Panc1 (cell line): ENCODE results near the gene CHDH. TPM values are rescaled to one million over a fixed set of nuclear protein-coding genes. Genes with fewer than 3 reads are reported as not detected.

Source experiments
- ATAC-seq: fragments of 200-7000 bp; cut with Tn5 transposase; 2 replicates; pipeline ENCODE4 v1.9.1; 2020; ENCODE audit warnings: mild to moderate bottlenecking, moderate library complexity
- BruUV-seq: library from RNA; stranded (reverse); fragments of 400-500 nt; replicated peaks from 2 replicates; lab custom pipeline; 2021; lab: Mats Ljungman, UMichigan
- CTCF ChIA-PET: fragments of 300-600 bp; sonication (Branson Sonifier 250); formaldehyde crosslinking; loops from one replicate; lab custom pipeline; 2022; ENCODE audit warnings: antibody characterized with exemption; lab: Charles Lee
- POLR2A ChIA-PET: fragments of 300-600 bp; sonication (Branson Sonifier 250); formaldehyde crosslinking; loops from one replicate; lab custom pipeline; 2022; ENCODE audit warnings: antibody characterized with exemption; lab: Charles Lee
- DNase-seq: peaks from one replicate; pipeline ENCODE4 v3.0.0-alpha.2; 2010; ENCODE audit warnings: low read depth, low spot score
- H3K27ac ChIP-seq: 2 replicates; pipeline ENCODE4 v1.5.1; 2011; ENCODE audit warnings: mild to moderate bottlenecking, low read length, inconsistent platforms
- H3K27me3 ChIP-seq: fragments of 200-500 bp; sonication (Bioruptor generic); 2 replicates; pipeline ENCODE4 v1.6.0; 2014; ENCODE audit warnings: low read length, inconsistent platforms; ENCODE audit not compliant: control insufficient read depth, insufficient read depth
- H3K36me3 ChIP-seq: fragments of 200-500 bp; sonication (Bioruptor generic); 2 replicates; pipeline ENCODE4 v1.5.1; 2014; ENCODE audit warnings: inconsistent platforms, mild to moderate bottlenecking, low read length, moderate library complexity; ENCODE audit not compliant: control insufficient read depth, insufficient read depth
- H3K4me1 ChIP-seq: 2 replicates; pipeline ENCODE4 v1.5.1; 2011; ENCODE audit warnings: inconsistent platforms, mild to moderate bottlenecking, low read length, moderate library complexity; ENCODE audit not compliant: control insufficient read depth, insufficient read depth
- H3K4me3 ChIP-seq, 2 experiments: 2 replicates each; pipeline ENCODE4 v1.5.1; 2011 to 2012; ENCODE audit warnings: low read depth in 2 of 2, low read length in 2 of 2, mild to moderate bottlenecking in 2 of 2, inconsistent platforms in 1 of 2, moderate library complexity in 1 of 2
- H3K9me3 ChIP-seq: fragments of 200-500 bp; sonication (Bioruptor generic); 2 replicates; pipeline ENCODE4 v1.5.1; 2014; ENCODE audit warnings: low read depth, mild to moderate bottlenecking, inconsistent platforms, low read length, moderate library complexity; ENCODE audit not compliant: control insufficient read depth, insufficient read depth
- POLR2AphosphoS5 ChIP-seq: IDR thresholded peaks from 2 replicates; pipeline ENCODE4 v1.6.1; 2012; ENCODE audit warnings: mild to moderate bottlenecking, low read depth, low read length, moderate library complexity
- SIN3A ChIP-seq: IDR thresholded peaks from 2 replicates; pipeline ENCODE4 v1.6.1; 2012; ENCODE audit warnings: low read depth, mild to moderate bottlenecking, low read length, moderate library complexity, borderline replicate concordance; ENCODE audit not compliant: insufficient read depth
- TCF7L2 ChIP-seq: IDR thresholded peaks from 2 replicates; pipeline ENCODE4 v1.6.1; 2011; ENCODE audit warnings: mild to moderate bottlenecking, low read depth, low read length, inconsistent platforms
- in situ Hi-C: cut with HindIII; loops from 2 replicates; pipeline ENCODE4 v1.10.0; 2016; ENCODE audit warnings: low sequenced_read_pairs, low pct_unique_long_range_greater_than_20kb
- intact Hi-C: fragments of 100-400 bp; cut with micrococcal nuclease; formaldehyde crosslinking; loops from one replicate; pipeline ENCODE4 v1.10.0; 2022; ENCODE audit not compliant: unreplicated experiment
- total RNA-seq: library from RNA; stranded (reverse); gene quantifications from one replicate; pipeline ENCODE4 v1.2.1, GENCODE V29; 2021; ENCODE audit not compliant: unreplicated experiment
- TF ChIP-seq, protein P1 (sequence below): fragments of 450-650 bp; IDR thresholded peaks from 2 replicates; pipeline ENCODE4 v1.5.1; 2017; ENCODE audit warnings: mild to moderate bottlenecking
- TF ChIP-seq, protein P2 (sequence below), 2 experiments: IDR thresholded peaks; 2 replicates each; pipeline ENCODE4 v1.6.1; 2011 to 2012; ENCODE audit warnings: low read depth in 2 of 2, control low read depth in 1 of 2, low read length in 1 of 2, mild to moderate bottlenecking in 1 of 2, moderate library complexity in 1 of 2; ENCODE audit not compliant: insufficient read depth in 1 of 2

CHDH gene
- total RNA-seq, 1 experiment from 2014 or later, result 24.1 TPM

DNA sequence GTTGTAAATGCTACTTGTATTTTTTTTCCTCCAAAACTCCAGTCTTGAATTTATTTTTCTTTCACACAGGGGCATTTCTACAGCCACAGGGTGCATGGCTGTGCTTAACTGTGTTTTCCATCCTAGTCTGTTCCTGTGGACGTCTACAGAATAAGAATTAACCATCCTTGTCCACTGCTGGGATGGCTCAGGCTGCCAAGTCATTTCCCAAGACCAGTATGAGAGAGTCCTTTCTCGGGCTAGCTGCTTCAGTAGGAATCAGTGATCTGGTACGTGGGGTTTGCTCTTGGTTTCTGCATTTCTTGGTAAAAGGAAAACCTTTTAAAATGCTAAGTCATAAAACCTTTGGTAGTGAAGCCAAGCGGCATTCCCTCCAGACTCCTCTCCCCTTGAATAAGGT, 29.8 kb downstream of the CHDH start:
- CTCF ChIA-PET, result no interaction called here

DNA sequence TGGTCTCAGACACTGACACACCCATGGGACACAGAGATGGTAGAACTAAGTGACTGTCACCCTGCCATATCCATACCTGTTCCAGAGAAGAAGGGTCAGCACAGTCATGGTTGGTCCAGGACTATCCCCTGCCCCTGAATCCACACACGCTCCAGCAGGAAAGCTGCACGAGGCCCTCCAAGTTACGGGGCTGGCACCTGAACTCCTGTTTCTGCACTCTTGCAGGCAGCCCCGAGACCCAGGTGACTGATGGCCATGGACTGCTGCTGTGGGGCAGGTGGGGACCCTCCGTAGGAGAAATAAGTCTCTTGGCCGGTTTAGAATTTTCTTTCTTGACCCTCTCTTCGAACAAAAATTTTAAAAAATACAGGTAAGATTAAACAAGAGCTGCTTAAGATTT, 30.6 kb downstream of the CHDH start:
- Histone ChIP-seq H3K27ac (no peak overlapping the region), H3K4me1 (no peaks in the 10 kb centered on the region), H3K9me3 (no peaks in the 10 kb centered on the region), H3K4me3 (no peak overlapping the region), H3K27me3 (no peaks in the 10 kb centered on the region), H3K36me3 (peaks cover 2% of the 10 kb centered on the region; the same call in 1 of the 2 replicates)
- DNase-seq (no peak), ATAC-seq (no peak)
- intact Hi-C loops (no loop called here), in situ Hi-C loops (no loop called here)
- TF ChIP-seq, protein P1, sequence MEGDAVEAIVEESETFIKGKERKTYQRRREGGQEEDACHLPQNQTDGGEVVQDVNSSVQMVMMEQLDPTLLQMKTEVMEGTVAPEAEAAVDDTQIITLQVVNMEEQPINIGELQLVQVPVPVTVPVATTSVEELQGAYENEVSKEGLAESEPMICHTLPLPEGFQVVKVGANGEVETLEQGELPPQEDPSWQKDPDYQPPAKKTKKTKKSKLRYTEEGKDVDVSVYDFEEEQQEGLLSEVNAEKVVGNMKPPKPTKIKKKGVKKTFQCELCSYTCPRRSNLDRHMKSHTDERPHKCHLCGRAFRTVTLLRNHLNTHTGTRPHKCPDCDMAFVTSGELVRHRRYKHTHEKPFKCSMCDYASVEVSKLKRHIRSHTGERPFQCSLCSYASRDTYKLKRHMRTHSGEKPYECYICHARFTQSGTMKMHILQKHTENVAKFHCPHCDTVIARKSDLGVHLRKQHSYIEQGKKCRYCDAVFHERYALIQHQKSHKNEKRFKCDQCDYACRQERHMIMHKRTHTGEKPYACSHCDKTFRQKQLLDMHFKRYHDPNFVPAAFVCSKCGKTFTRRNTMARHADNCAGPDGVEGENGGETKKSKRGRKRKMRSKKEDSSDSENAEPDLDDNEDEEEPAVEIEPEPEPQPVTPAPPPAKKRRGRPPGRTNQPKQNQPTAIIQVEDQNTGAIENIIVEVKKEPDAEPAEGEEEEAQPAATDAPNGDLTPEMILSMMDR, result no peak
- TF ChIP-seq SIN3A (no peak), POLR2AphosphoS5 (no peak), TCF7L2 (no peak)
- TF ChIP-seq, protein P2, sequence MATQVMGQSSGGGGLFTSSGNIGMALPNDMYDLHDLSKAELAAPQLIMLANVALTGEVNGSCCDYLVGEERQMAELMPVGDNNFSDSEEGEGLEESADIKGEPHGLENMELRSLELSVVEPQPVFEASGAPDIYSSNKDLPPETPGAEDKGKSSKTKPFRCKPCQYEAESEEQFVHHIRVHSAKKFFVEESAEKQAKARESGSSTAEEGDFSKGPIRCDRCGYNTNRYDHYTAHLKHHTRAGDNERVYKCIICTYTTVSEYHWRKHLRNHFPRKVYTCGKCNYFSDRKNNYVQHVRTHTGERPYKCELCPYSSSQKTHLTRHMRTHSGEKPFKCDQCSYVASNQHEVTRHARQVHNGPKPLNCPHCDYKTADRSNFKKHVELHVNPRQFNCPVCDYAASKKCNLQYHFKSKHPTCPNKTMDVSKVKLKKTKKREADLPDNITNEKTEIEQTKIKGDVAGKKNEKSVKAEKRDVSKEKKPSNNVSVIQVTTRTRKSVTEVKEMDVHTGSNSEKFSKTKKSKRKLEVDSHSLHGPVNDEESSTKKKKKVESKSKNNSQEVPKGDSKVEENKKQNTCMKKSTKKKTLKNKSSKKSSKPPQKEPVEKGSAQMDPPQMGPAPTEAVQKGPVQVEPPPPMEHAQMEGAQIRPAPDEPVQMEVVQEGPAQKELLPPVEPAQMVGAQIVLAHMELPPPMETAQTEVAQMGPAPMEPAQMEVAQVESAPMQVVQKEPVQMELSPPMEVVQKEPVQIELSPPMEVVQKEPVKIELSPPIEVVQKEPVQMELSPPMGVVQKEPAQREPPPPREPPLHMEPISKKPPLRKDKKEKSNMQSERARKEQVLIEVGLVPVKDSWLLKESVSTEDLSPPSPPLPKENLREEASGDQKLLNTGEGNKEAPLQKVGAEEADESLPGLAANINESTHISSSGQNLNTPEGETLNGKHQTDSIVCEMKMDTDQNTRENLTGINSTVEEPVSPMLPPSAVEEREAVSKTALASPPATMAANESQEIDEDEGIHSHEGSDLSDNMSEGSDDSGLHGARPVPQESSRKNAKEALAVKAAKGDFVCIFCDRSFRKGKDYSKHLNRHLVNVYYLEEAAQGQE (IDR thresholded peaks at IDR 0.05; ENCODE audit: insufficient read depth in 1 of 2, low read depth in 2 of 2, low read length in 1 of 2), result no peak
- ChIA-PET CTCF (no interaction called here), POLR2A (no interaction called here)
- BruUV-seq, result TSS peak; percentile 67

More for the DNA sequence above, 29.8 kb downstream of the CHDH start:
- Histone ChIP-seq H3K4me3 (no peak overlapping the region), H3K36me3 (peaks cover 2% of the 10 kb centered on the region; the same call in 1 of the 2 replicates), H3K9me3 (no peaks in the 10 kb centered on the region), H3K4me1 (no peaks in the 10 kb centered on the region), H3K27me3 (no peaks in the 10 kb centered on the region), H3K27ac (no peak overlapping the region)
- TF ChIP-seq SIN3A, result no peak
- TF ChIP-seq, protein P1, result no peak
- TF ChIP-seq TCF7L2, result no peak
- no peak for TF ChIP-seq POLR2AphosphoS5
- TF ChIP-seq, protein P2 (IDR thresholded peaks at IDR 0.05; ENCODE audit: insufficient read depth in 1 of 2, low read depth in 2 of 2, low read length in 1 of 2), result no peak
- POLR2A ChIA-PET, result interaction anchor here (0.6 kb wide), 1 partner anchor 26 kb away, joined by 3 read pairs; no protein-coding TSS in a partner anchor
- DNase-seq (no peak), ATAC-seq (no peak)
- intact Hi-C loops (no loop called here), in situ Hi-C loops (no loop called here)
- BruUV-seq, result no TSS peak
